Suppressor macrophage treated with lipopolysaccharide for 1 hour (primary cell): ENCODE measurements around the gene TST.

Experiments
- DNase-seq, 3 donors: peaks; one replicate each; pipeline ENCODE4 v3.0.0-alpha.2; 2020 to 2022

Gene TST

DNA sequence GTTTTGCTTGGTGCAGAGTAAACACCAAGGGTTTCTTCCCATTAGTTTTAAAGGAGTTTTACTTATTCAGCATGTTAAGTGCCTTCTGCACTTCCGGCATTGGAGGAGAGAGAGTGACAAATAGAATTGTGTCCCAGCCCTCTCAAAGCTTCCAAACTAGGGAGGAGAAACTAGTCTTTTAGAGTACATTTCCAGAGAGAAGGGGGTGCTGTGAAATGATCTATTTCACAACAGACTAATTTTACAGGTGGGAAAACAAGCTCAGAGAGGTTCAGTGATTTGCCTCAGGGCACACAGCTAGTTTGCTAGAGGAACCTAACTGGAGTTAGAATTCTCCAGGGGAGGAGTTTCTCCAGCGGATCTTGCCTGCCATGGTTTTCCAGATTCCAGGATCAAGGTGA, 12.9 kb upstream of the TST start:
- no peak for DNase-seq

DNA sequence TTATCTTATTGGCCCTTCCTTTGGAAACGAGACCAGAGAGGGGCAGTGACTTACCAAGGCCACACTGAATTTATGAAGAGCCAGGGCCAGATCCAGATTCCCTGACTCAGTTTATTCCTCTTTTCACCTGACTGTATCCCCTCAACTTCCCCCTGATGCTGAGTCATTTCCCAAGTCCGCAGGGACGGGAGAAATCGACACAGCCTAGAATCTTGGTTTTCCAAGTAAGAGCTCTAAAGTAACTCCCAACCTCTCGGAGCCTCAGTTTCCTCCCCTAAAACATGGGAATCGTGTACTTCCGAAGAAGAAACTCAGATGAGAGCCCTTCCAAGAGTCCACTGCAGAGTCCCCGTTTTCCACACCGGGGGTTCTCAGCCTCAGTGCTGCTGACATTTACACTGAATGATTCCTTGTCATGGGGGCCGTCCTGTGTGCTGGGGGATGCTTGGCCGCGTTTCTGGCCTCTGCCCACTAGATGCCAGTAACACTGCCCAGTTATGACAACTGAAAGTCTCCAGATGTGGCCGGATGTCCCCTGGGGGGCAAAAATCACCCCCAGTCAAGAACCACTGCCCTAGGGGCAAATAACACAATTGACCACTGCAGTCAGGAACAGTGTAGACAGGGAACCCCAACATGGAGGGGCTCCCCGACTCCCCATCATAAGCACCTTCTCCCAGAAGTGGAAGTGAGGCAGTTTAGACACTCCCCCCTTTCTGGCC, 11.5 kb upstream of the TST start:
- no peak for DNase-seq

DNA sequence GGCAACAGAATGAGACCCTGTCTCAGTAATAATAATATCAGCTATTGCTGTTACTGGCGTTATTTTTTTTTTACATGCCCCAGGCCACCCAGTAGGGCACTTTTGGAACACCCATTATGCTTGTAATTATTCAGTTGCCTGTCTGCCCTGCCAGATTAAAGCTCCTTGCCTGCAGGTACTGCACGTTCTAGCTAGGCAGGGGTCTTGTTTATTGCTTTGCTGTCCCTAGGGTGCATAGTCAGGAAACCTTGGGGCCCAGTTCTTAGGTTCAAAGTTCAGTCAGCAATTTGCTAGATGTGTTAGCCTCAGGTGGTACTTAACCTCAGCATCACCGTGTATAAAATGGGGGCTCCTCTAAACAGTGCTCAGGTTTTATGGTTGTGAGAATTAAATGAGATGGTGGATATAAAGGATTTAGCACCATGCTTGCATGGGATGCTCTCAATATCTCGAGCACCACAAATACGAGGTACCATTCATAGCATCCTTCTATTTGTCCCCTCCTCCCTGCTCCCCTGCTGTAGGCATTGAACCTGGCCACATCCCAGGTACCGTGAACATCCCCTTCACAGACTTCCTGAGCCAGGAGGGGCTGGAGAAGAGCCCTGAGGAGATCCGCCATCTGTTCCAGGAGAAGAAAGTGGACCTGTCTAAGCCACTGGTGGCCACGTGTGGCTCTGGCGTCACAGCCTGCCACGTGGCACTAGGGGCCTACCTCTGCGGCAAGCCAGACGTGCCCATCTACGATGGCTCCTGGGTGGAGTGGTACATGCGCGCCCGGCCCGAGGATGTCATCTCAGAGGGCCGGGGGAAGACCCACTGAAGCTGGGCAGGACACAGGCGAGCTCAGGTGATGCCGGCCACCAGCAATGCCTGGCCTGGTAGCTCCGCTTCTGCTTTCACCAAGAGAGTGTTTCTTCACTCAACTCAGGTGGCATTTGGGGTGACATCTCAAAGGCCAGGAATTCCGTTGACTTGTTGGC, 9.7 kb upstream of the TST start:
- DNase-seq, result no peak

DNA sequence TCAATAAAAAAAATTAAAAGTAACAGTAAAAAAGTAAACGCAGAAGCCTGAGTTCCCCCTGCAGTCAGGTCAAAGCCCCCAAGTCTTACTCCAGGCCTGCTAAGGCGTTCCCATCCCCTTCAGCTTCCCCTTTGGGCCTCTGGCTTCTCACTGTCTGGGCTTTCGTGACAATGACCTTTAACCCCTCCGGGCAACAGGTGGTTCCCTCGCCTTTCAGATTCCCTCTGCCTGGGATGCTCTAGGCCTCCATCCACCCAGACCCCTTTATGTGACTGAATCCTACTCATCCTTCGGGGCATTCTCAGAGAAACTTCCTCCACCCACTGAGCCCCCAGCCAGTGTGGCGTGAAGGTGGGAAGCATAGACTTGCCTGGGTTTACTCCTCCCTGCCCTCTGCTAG, 8.3 kb upstream of the TST start:
- DNase-seq, result no peak

DNA sequence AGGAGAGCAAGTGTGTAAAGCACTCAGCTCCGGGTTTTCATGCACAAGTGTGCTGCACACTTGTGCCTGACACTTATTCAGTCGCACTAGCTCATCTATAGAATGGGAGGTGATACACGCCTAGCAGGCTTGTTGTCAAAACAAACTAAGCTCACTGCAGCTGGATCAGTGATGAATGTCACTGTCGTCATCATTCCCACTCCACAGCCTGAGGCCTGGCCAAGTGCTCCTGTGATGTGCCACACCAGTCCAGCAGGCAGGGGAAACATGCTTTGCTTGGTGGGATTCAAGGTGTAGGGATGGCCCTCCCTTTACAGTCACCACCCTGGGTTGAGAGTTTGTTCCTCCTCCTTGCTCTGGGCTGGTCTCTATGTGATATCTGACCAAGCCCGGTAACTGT, 7.1 kb upstream of the TST start:
- no peak for DNase-seq

DNA sequence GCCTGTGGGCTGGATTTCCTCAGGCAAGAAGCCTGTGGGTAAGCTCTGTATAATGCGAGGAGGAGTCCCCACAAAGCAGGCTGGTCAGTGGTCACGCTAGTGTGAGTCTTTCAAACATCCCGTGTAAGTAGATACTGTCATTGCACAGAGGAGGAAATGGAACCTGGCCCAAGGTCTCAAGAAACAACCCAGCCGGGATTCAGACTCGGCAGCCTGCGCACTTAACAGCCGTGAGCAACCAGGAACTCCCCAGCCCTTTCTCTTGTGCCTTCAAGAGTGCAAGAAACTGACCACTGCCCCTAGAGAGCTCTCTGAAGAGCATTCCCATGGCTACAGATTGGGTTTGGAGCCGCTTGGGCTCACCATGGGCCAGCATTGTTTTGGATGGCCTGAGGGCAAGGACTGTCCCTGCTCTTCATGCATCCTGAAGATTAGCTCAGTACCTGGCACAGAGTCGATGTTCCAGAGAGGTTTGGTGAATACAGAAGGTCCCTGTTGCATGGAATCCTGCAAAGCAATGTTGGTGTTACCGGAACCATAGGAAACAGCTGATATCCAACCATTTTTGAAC, 6.3 kb upstream of the TST start:
- DNase-seq, result no peak

DNA sequence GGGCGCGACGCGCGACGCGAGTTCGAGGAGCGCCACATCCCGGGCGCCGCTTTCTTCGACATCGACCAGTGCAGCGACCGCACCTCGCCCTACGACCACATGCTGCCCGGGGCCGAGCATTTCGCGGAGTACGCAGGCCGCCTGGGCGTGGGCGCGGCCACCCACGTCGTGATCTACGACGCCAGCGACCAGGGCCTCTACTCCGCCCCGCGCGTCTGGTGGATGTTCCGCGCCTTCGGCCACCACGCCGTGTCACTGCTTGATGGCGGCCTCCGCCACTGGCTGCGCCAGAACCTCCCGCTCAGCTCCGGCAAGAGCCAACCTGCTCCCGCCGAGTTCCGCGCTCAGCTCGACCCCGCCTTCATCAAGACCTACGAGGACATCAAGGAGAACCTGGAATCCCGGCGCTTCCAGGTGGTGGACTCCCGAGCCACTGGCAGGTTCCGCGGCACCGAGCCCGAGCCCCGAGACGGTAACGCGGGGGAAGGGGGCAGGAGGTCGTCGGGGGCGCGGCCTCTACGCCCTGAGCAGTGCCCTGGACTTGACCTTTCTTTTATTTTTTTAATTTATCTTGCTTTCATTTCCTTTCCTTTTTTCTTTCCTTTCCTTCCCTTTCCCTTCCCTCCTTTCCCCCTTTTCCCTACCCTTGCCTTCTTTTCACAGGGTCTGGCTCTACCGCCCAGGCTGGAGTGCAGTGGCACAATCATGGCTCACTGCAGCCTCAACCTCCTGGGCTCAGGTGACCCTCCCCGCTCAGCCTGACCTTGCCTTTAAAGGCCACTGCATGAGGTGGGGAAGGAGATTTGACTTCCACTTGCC, 5.3 kb upstream of the TST start:
- DNase-seq, result no peak

DNA sequence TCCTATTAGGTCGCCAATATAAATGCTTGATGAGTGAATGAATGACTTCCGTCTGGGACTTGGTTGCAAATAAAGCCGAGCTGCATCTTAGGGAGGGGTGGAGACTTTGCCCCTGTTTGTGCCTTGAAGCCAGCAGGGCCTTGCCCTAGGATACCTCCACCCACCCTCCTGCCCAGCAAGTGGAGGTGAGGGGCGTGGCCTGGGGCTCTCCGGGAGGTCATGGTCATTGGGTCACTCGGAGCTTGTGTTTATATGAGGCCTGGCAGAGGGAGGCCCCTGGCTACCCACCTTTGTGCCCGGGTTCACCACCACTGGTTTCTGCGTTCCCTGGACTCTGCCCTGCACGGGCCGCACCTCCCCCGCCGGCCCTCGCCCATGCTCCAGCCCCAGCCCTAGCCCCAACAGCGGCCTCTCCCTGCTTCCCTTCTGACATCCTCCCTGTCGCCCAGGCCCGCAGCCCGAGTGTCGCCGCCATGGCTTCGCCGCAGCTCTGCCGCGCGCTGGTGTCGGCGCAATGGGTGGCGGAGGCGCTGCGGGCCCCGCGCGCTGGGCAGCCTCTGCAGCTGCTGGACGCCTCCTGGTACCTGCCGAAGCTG, 4.6 kb upstream of the TST start:
- DNase-seq, result no peak

DNA sequence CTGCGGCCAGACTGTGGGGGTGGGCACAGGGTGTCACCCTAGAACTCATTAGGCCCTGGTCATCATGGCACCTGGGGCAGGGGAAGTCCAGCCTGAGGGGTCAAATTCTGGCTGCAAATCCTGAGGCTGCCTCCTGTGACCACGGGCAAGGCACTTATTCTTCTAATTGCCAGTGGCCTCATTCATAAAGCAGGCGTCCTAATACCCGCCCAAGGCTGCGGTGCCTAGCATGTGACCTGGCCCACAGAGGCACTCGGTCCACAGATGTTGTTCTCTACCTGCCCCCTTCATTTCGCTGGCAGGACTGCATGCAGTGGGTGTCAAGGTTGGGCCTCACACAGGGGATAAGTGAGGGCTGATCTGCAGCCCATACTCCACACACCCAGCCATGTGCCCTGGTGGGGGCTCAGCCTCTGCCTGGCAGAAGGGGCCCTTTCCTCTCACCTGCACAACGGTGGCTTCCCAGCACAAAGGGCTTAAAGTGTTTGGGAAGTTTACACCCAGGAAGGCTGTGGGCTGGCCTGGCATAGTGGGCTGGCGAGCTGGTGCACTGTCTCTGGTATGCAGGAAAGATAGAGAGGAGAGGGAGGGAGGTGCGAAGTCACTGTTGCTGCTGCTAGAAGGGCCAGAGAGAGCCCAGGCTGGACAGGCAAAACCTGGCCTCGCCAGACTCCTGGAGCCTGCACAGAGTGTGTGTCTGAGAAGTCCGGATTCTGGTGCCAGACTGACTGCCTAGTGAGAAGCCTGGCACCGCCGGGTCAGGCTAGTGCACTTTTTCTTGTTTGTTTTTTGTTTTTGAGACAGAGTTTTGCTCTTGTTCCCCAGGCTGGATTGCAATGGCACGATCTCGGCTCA, 3.5 kb upstream of the TST start:
- no peak for DNase-seq

DNA sequence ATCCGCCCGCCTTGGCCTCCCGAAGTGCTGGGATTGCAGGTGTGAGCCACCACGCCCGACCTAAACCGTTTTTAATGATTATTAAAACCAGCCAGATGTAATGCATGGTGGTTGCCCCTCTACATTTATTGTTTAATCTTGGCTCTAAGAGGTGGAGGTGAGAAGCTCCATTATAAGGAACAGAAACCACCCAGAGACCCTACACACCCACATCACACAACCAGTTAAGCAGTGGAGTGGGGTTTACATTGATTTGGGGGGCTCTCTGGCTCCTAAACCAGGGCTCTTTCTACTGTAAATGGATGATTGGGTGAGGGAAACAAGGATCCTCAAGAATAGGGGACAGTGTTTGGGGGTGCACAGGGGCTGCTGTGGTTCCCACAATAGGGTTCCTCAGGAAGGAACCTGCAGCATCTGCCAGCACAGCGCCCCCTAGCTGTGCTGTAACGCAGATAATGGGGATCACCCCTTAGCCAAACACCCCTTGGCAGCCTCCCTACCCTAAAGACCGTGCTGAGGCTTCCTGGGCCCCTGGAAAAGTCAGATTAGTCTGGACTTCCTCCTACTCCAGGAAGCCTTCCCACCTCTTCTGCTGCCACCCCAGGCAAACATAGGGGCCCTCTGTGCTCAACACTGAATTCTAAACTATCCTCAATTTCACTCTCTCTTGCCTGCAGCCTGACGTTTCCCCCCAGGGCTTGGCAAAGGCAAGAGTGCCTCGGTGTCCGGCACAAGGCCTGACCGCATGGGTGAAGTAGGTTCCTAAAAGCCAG, 2.6 kb upstream of the TST start:
- DNase-seq, result peak; percentile 77 to 92 (median 83)

DNA sequence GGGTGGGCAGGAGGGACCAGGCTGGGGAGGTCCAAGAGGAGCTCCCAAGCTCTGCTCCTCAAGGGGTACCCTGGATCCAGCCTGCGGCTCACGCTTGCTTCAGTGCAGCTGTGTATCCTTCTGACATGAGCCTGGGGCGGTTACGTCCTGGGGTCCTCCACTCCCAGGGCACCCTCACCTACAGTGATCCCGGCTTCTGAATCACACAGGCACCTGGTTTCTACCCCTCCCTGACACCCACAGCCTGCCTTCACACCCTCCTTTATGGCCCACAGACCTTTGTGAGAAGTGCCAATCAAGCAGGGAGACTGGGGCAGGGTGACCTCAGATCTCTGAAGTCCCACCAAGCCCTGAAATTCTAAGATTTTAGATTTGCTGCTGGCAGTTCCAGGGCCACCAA, 1.8 kb upstream of the TST start:
- DNase-seq, result no peak

DNA sequence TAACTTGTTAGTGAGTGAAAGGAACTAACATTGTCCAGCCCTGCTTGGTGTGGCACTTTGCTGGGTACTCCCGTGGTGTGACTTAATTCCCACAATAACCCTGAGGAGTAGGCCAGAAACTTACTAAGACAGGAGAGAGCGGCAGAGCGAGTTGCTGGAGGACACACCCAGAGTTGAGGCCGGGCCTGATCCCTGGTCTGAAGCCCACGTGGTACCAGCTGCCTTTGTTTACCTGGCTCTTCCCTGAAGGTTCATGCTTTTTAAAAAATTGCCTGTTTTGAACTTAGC, 889 bp upstream of the TST start:
- DNase-seq, result peak; percentile 39 to 43 (median 42)

DNA sequence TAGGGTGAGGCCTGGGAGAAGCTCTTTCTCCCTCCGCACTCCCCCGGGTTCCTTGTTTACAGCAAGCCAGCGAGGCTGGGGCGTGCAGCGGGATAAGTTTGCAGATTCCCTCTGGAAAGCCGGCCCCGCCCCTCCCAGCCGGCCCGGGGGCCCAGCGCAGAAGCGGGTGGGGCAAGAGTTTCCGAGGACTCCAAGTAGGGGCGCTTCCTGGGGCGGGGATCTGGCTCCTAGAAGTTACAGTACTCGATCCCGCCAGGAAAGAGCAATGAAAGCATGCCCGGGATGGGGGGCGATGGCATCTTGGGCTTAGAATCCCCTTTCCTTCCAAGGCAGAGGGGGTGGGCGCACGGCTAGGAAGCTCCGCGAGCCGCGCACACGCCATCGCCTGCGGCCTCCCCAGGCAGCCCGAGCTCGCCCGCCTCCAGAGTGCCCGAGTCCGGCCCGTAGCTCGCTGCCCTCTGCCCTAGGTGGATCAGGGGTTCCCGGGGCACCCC, 385 bp downstream of the TST start:
- peak in 2 of 3 donors; percentile 20 to 48 for DNase-seq

DNA sequence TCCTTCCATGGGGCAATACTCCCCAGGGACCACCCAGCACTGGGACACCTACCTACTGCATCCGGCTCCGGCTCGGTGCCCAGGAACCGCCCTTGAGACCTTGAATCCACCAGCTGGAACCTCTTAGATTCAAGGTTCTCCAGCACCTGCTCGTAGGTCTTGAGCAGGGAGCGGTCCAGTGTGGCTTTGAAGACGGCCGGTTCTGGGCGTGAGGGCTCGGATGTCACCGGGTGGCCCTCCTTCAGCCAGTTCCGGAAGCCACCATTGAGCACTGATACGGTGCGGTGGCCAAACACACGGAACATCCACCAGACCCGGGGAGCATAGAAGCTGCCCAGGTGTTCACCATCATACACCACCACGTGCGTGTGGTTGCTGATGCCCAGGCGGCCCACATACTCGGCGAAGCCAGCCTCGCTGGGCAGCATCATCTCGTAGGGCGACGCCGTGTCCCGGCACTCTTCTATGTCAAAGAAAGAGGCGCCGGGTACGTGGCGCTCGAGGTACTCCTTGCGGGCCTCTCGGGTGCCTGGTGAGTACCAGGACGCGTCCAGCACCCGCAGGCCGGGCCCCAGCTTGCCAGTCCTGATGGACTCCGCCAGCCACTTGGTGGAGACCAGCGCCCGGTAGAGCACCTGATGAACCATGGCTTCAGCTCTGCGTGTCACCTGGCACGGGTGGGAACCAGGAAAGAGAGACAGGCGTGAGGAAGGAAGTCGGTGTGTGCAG, 997 bp downstream of the TST start:
- DNase-seq, result no peak

DNA sequence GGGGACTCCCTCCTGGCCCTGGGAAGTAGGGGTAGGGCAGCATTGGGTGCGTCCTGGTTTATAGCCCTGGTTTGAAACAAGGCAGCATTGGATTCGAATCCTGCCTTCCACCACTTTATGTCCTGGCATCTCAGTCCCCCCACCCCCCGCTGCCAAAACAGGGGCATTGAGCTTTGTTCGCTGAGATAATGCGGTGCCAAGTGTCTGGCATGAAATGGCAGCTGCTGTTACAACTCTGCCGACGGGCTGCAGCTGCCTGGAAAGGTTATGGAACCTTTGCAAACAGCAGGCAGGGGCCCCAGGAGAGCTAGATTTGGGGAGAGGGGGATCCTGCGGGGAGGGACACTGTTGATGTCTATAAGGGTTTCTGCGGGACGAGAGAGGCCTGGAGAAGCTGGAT, 1.9 kb downstream of the TST start:
- DNase-seq, result no peak

DNA sequence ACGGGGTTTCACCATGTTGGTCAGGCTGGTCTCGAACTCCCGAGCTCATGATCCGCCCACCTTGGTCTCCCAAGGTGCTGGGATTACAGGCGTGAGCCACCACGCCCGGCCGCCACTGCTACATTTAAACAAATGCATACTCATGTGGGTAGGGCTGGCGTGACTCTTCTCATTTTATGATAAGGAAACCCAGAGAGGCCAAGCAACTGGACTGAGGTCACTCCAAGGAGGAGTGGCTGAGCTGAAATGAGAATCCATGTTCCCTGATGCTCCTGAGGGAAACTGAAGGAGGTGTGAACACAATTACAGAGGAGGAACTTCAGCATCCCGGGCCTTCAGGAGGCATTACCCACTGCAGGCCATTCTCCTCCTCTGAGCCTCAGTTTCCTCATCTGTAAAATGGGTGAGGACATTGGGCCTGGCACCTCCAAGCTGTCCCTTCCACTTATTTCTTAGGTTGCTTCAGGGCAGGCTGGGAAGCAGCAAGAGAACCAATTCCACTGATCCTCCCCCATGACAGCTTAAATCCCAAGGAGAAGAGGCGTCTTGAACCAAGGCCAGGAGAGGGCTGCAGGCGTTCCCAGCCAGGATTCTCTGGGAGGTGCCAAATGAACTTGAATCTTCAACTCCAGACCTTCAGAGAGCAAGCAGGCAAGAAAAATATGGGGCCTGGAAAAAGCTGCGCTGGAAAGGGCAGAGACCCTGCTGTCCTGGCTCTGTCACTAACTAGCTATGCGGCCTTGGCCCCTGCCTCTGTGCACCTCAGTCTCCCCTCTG, 2.9 kb downstream of the TST start:
- DNase-seq, result no peak

DNA sequence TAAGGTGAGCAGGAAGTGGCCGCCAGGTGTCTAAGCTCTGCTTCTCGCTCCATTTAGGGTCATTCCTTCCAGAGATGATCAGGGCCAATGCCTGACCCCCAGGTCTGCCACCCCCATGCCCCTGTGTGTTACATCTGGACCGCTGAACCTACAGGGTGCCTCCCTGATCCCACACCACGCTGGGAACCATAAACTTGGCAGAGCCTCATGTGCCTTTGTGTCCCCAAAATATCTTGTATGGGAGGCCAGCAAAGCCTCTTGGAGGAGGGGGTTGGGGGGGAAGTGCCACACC, 3.7 kb downstream of the TST start:
- no peak for DNase-seq

DNA sequence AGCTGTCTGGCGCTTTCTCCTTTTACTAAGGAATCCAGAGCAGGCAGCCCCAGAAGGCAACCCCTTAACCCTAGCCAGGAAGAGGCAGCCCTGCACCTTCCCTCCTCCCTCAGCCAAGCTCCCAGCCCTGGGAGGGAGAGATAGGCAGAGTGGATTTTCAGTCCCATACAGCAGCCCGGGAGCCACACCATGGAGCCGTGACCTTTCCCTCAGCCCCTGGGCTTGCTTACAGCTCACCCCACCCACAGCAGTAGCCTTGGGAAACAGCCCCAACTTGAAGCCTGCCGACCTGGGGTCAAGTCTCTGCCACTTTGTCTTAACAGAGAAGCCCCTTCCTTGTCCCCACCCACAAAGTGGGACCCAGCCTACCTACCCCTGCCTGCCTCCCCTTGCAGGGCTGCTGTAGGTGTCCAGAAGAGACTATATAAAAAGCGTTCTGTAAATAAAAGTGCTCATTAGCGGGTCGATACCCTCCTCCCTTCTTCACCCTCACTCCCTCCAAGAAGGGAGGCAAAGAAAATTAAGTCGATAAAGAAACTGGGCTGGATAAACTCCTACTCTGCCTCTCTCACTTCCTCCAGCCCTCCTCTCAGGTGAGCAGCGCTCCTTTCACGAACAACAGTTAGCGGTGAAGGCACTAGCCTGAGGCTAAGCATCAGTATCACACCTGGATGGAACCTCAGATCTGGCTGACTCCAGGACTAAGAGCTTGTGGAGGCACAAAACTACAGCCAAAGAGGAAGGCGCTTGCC, 4.2 kb downstream of the TST start:
- DNase-seq, result peak in 2 of 3 donors; percentile 10 to 13

DNA sequence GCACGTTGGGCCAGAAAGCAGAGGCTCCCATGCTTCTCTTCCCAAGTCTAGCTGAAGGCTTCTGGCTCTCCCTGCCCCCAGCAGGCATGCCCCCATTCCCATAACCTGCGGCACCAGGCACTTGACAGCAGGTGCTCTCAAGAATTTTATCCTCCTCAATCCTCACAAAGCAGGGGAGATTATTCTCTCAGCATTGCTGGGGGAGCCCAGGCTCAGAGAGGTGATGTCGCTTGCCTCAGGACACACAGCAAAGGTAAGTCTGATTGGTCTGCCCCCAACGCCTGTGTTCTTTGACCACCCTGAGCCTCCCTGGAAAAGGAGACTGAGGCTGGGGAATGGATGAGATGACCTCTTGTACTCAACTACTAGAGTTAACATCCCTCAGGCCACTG, 4.8 kb downstream of the TST start:
- DNase-seq, result no peak
